ENCODE measurements around the gene ARMS2.

Gene ARMS2

GRCh38 chr10:122419016-122419415, 35.4 kb upstream of the ARMS2 start:
- H4K91ac ChIP-seq (ENCODE audit: low read depth, low read length, poor library complexity): no peak overlapping the region
- WGBS, 2 donors (ENCODE audit: extremely low coverage in 2 of 2, insufficient read length in 2 of 2, insufficient replicate concordance in 1 of 2): no CpG with 5 or more reads among the region's 1 CpG
- no peak overlapping the region for H2BK5ac ChIP-seq (ENCODE audit: low read length)
- H3K14ac ChIP-seq (ENCODE audit: low read length): no peak overlapping the region
- H2BK120ac ChIP-seq (ENCODE audit: low read depth, low read length): no peak overlapping the region
- no peaks in the 10 kb centered on the region for H3K79me1 ChIP-seq (ENCODE audit: low read depth, low read length)
- no peak overlapping the region for H3K18ac ChIP-seq (ENCODE audit: low read length)
- H3K4me2 ChIP-seq (ENCODE audit: insufficient read depth, low read length, poor library complexity, severe bottlenecking): no peak overlapping the region
- H2BK12ac ChIP-seq (ENCODE audit: low read length): no peak overlapping the region
- H2BK15ac ChIP-seq (ENCODE audit: low read length): no peak overlapping the region
- H3K23ac ChIP-seq (ENCODE audit: low read depth, low read length, poor library complexity): no peak overlapping the region
- H3K27ac ChIP-seq (replicated peaks; ENCODE audit: low read length): no peak overlapping the region
- H4K8ac ChIP-seq (ENCODE audit: low read depth, low read length): no peak overlapping the region
- H3K9me3 ChIP-seq (replicated peaks in 1 of 2; ENCODE audit: control insufficient read depth in 2 of 2, insufficient read depth in 1 of 2, low read depth in 1 of 2, low read length in 2 of 2): no peaks in the 10 kb centered on the region
- no peak overlapping the region for H3K4ac ChIP-seq (ENCODE audit: low read length)
- H3K4me1 ChIP-seq (ENCODE audit: control insufficient read depth in 2 of 2, insufficient read depth in 1 of 2, low read depth in 1 of 2, low read length in 2 of 2): no peaks in the 10 kb centered on the region
- peaks cover 2 to 63% of the 10 kb centered on the region in 2 donors for H3K36me3 ChIP-seq (replicated peaks in 1 of 2; ENCODE audit: control insufficient read depth in 2 of 2, insufficient read depth in 2 of 2, low read length in 2 of 2)
- H3K27me3 ChIP-seq (ENCODE audit: control insufficient read depth in 3 of 3, insufficient read depth in 3 of 3, low read depth in 1 of 3, low read length in 3 of 3): no peaks in the 10 kb centered on the region
- no peak overlapping the region for H3K9ac ChIP-seq (ENCODE audit: low read depth, low read length, poor library complexity)
- H2AK5ac ChIP-seq (ENCODE audit: low read depth, low read length): no peak overlapping the region
- no peak overlapping the region for H2AFZ ChIP-seq (ENCODE audit: low read length)
- no peak overlapping the region for H3K4me3 ChIP-seq (ENCODE audit: low read length in 2 of 2)
- no peak for DNase-seq (ENCODE audit: low spot score)

- H3K27me3 ChIP-seq (ENCODE audit: control insufficient read depth in 3 of 3, insufficient read depth in 3 of 3, low read depth in 1 of 3, low read length in 3 of 3): no peaks in the 10 kb centered on the region
- peaks cover 2 to 52% of the 10 kb centered on the region in 2 donors for H3K36me3 ChIP-seq (replicated peaks in 1 of 2; ENCODE audit: control insufficient read depth in 2 of 2, insufficient read depth in 2 of 2, low read length in 2 of 2)
- no peak overlapping the region for H3K14ac ChIP-seq (ENCODE audit: low read length)
- H3K79me1 ChIP-seq (ENCODE audit: low read depth, low read length): no peaks in the 10 kb centered on the region
- H2BK120ac ChIP-seq (ENCODE audit: low read depth, low read length): no peak overlapping the region
- H2AK5ac ChIP-seq (ENCODE audit: low read depth, low read length): no peak overlapping the region
- WGBS, 2 donors (ENCODE audit: extremely low coverage in 2 of 2, insufficient read length in 2 of 2, insufficient replicate concordance in 1 of 2): no CpG with 5 or more reads among the region's 3 CpGs
- H4K91ac ChIP-seq (ENCODE audit: low read depth, low read length, poor library complexity): no peak overlapping the region
- H2BK5ac ChIP-seq (ENCODE audit: low read length): no peak overlapping the region
- H4K8ac ChIP-seq (ENCODE audit: low read depth, low read length): no peak overlapping the region
- no peak for DNase-seq (ENCODE audit: low spot score)
- H3K4me1 ChIP-seq (ENCODE audit: control insufficient read depth in 2 of 2, insufficient read depth in 1 of 2, low read depth in 1 of 2, low read length in 2 of 2): no peaks in the 10 kb centered on the region
- no peak overlapping the region for H3K23ac ChIP-seq (ENCODE audit: low read depth, low read length, poor library complexity)
- no peak overlapping the region for H2BK15ac ChIP-seq (ENCODE audit: low read length)
- H3K4me2 ChIP-seq (ENCODE audit: insufficient read depth, low read length, poor library complexity, severe bottlenecking): no peak overlapping the region
- H3K27ac ChIP-seq (replicated peaks; ENCODE audit: low read length): no peak overlapping the region
- H3K18ac ChIP-seq (ENCODE audit: low read length): no peak overlapping the region
- H3K9me3 ChIP-seq (replicated peaks in 1 of 2; ENCODE audit: control insufficient read depth in 2 of 2, insufficient read depth in 1 of 2, low read depth in 1 of 2, low read length in 2 of 2): no peaks in the 10 kb centered on the region
- no peak overlapping the region for H2AFZ ChIP-seq (ENCODE audit: low read length)
- no peak overlapping the region for H3K4ac ChIP-seq (ENCODE audit: low read length)
- H2BK12ac ChIP-seq (ENCODE audit: low read length): no peak overlapping the region
- no peak overlapping the region for H3K4me3 ChIP-seq (ENCODE audit: low read length in 2 of 2)
- H3K9ac ChIP-seq (ENCODE audit: low read depth, low read length, poor library complexity): no peak overlapping the region
Measured at GRCh38 chr10:122419876-122420623, 34.4 kb upstream of the ARMS2 start.

DNA sequence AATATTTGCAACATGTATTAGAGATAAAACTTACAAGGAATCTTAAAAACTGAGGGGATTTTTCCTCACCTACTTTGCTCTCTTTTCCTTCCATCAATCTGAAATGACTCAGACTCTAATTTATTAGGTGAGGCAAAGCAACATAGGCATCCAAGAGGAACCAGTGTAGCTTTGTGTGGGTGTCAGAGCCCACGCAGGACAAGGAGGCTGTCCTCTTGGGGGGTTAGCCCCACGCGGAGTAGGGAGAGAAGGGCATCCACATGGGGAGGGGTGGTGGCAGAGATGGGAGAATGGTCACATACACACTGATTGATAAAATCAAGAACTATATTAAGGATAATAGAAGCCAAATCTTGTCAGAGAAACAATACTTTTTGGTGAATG, 33.8 kb upstream of the ARMS2 start:
- no peak for DNase-seq (ENCODE audit: low spot score)
- Histone ChIP-seq H3K4me3 (ENCODE audit: low read length in 2 of 2) (no peak overlapping the region), H3K23ac (ENCODE audit: low read depth, low read length, poor library complexity) (no peak overlapping the region), H3K18ac (ENCODE audit: low read length) (no peak overlapping the region), H2AK5ac (ENCODE audit: low read depth, low read length) (no peak overlapping the region), H3K4me2 (ENCODE audit: insufficient read depth, low read length, poor library complexity, severe bottlenecking) (no peak overlapping the region), H3K9ac (ENCODE audit: low read depth, low read length, poor library complexity) (no peak overlapping the region), H4K8ac (ENCODE audit: low read depth, low read length) (no peak overlapping the region), H3K36me3 (replicated peaks in 1 of 2; ENCODE audit: control insufficient read depth in 2 of 2, insufficient read depth in 2 of 2, low read length in 2 of 2) (peaks cover 2 to 51% of the 10 kb centered on the region in 2 donors), H2BK15ac (ENCODE audit: low read length) (no peak overlapping the region), H3K27ac (replicated peaks; ENCODE audit: low read length) (no peak overlapping the region), H2BK120ac (ENCODE audit: low read depth, low read length) (no peak overlapping the region), H3K4ac (ENCODE audit: low read length) (no peak overlapping the region), H3K79me1 (ENCODE audit: low read depth, low read length) (no peaks in the 10 kb centered on the region), H3K9me3 (replicated peaks in 1 of 2; ENCODE audit: control insufficient read depth in 2 of 2, insufficient read depth in 1 of 2, low read depth in 1 of 2, low read length in 2 of 2) (no peaks in the 10 kb centered on the region), H3K27me3 (ENCODE audit: control insufficient read depth in 3 of 3, insufficient read depth in 3 of 3, low read depth in 1 of 3, low read length in 3 of 3) (no peaks in the 10 kb centered on the region), H2BK5ac (ENCODE audit: low read length) (no peak overlapping the region), H2BK12ac (ENCODE audit: low read length) (no peak overlapping the region), H3K14ac (ENCODE audit: low read length) (no peak overlapping the region), H4K91ac (ENCODE audit: low read depth, low read length, poor library complexity) (no peak overlapping the region), H3K4me1 (ENCODE audit: control insufficient read depth in 2 of 2, insufficient read depth in 1 of 2, low read depth in 1 of 2, low read length in 2 of 2) (no peaks in the 10 kb centered on the region), H2AFZ (ENCODE audit: low read length) (no peak overlapping the region)
- WGBS, 2 donors (ENCODE audit: extremely low coverage in 2 of 2, insufficient read length in 2 of 2, insufficient replicate concordance in 1 of 2): no CpG with 5 or more reads among the region's 3 CpGs

DNA sequence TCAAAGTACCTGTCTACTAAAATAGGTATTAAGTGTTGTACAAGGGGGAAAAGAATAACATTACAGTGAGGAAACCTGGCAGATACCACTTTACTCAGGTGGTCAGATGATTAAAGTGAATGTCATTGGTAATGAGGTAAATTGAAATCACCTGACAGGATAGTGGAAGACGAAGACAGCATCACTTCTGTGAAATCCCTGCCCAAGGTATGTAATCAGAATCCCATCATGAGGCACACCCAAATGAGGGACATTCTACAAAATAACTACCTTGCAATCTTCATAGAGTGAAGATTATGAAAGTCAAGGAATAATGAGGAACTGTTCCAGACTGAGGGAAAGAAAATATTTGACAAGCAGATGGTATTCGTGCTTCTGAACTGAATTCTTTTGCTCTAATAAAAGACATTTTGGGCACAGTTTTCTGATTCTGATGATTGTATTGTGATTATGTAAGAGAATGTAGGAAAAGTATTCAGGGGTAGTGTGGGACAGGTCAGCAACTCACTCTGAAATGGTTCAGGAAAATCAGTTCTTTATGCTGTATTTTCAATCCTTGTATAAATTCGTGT, 33.3 kb upstream of the ARMS2 start:
- H4K8ac ChIP-seq (ENCODE audit: low read depth, low read length): no peak overlapping the region
- H3K79me1 ChIP-seq (ENCODE audit: low read depth, low read length): no peaks in the 10 kb centered on the region
- H2BK120ac ChIP-seq (ENCODE audit: low read depth, low read length): no peak overlapping the region
- no peak for DNase-seq (ENCODE audit: low spot score)
- H2BK5ac ChIP-seq (ENCODE audit: low read length): no peak overlapping the region
- no peak overlapping the region for H3K9ac ChIP-seq (ENCODE audit: low read depth, low read length, poor library complexity)
- H3K4me1 ChIP-seq (ENCODE audit: control insufficient read depth in 2 of 2, insufficient read depth in 1 of 2, low read depth in 1 of 2, low read length in 2 of 2): no peaks in the 10 kb centered on the region
- no peak overlapping the region for H3K27ac ChIP-seq (replicated peaks; ENCODE audit: low read length)
- H3K9me3 ChIP-seq (replicated peaks in 1 of 2; ENCODE audit: control insufficient read depth in 2 of 2, insufficient read depth in 1 of 2, low read depth in 1 of 2, low read length in 2 of 2): no peaks in the 10 kb centered on the region
- H3K14ac ChIP-seq (ENCODE audit: low read length): no peak overlapping the region
- H2BK15ac ChIP-seq (ENCODE audit: low read length): no peak overlapping the region
- no CpG with 5 or more reads among the region's 3 CpGs for WGBS, 2 donors (ENCODE audit: extremely low coverage in 2 of 2, insufficient read length in 2 of 2, insufficient replicate concordance in 1 of 2)
- H3K27me3 ChIP-seq (ENCODE audit: control insufficient read depth in 3 of 3, insufficient read depth in 3 of 3, low read depth in 1 of 3, low read length in 3 of 3): no peaks in the 10 kb centered on the region
- no peak overlapping the region for H3K4me3 ChIP-seq (ENCODE audit: low read length in 2 of 2)
- no peak overlapping the region for H3K4me2 ChIP-seq (ENCODE audit: insufficient read depth, low read length, poor library complexity, severe bottlenecking)
- no peak overlapping the region for H3K4ac ChIP-seq (ENCODE audit: low read length)
- no peak overlapping the region for H3K23ac ChIP-seq (ENCODE audit: low read depth, low read length, poor library complexity)
- H2AK5ac ChIP-seq (ENCODE audit: low read depth, low read length): no peak overlapping the region
- H2AFZ ChIP-seq (ENCODE audit: low read length): no peak overlapping the region
- no peak overlapping the region for H3K18ac ChIP-seq (ENCODE audit: low read length)
- H4K91ac ChIP-seq (ENCODE audit: low read depth, low read length, poor library complexity): no peak overlapping the region
- peaks cover 2 to 49% of the 10 kb centered on the region in 2 donors for H3K36me3 ChIP-seq (replicated peaks in 1 of 2; ENCODE audit: control insufficient read depth in 2 of 2, insufficient read depth in 2 of 2, low read length in 2 of 2)
- H2BK12ac ChIP-seq (ENCODE audit: low read length): no peak overlapping the region

Measured in neuronal stem cell (in vitro differentiated cells).